Stomach smooth muscle (tissue), 2 donors: ENCODE data around the gene SHROOM1.

Experiments
- H3K27ac ChIP-seq: one replicate; pipeline ENCODE4 v1.7.0; 2013; ENCODE audit warnings: mild to moderate bottlenecking, low read length, inconsistent platforms
- H3K27me3 ChIP-seq, 2 donors: one replicate each; pipeline ENCODE4 v1.7.0; 2013; ENCODE audit warnings: low read length in 2 of 2; ENCODE audit not compliant: insufficient read depth in 2 of 2, control insufficient read depth in 1 of 2
- H3K36me3 ChIP-seq, 2 donors: one replicate each; pipeline ENCODE4 v1.7.0; 2013; ENCODE audit warnings: low read length in 2 of 2; ENCODE audit not compliant: control insufficient read depth in 2 of 2, insufficient read depth in 2 of 2
- H3K4me1 ChIP-seq: one replicate; pipeline ENCODE4 v1.7.0; 2013; ENCODE audit warnings: low read length; ENCODE audit not compliant: control insufficient read depth, insufficient read depth
- H3K4me3 ChIP-seq, 2 donors: one replicate each; pipeline ENCODE4 v1.7.0; 2013; ENCODE audit warnings: low read length in 2 of 2
- H3K9ac ChIP-seq, 2 donors: one replicate each; pipeline ENCODE4 v1.7.0; 2013; ENCODE audit warnings: low read length in 2 of 2, mild to moderate bottlenecking in 1 of 2
- H3K9me3 ChIP-seq, 2 donors: one replicate each; pipeline ENCODE4 v1.7.0; 2013; ENCODE audit warnings: low read length in 2 of 2; ENCODE audit not compliant: control insufficient read depth in 2 of 2
- donor health status: healthy.
- donor health status: Pancreatic carcinoma.

Gene SHROOM1

GRCh38 chr5:132830436-132831094, at the start of gene SHROOM1:
Gene SHROOM1 (minus strand): TSS chr5:132830647. CDS start chr5:132826140, 4,507 bp downstream.
- H3K27ac ChIP-seq, result no peak within 1 kb of the TSS
- no peaks in the 10 kb centered on the region for H3K9me3 ChIP-seq
- H3K27me3 ChIP-seq, result peaks cover 17 to 27% of the 10 kb centered on the region in 2 donors
- peak within 1 kb of the TSS; percentile 66 to 79 for H3K4me3 ChIP-seq
- H3K9ac ChIP-seq, result peak within 1 kb of the TSS; percentile 64 to 66
- no peaks in the 10 kb centered on the region for H3K36me3 ChIP-seq
- H3K4me1 ChIP-seq, result peaks cover 14% of the 10 kb centered on the region

GRCh38 chr5:132877938-132878337, 47.5 kb upstream of the SHROOM1 start:
- Histone ChIP-seq H3K27me3 (no peaks in the 10 kb centered on the region), H3K36me3 (peaks cover 19 to 26% of the 10 kb centered on the region in 2 donors), H3K9me3 (no peaks in the 10 kb centered on the region), H3K27ac (no peak overlapping the region), H3K9ac (no peak overlapping the region), H3K4me1 (peaks cover 4% of the 10 kb centered on the region), H3K4me3 (no peak overlapping the region)

- no peaks in the 10 kb centered on the region for H3K27me3 ChIP-seq
- H3K4me1 ChIP-seq, result peaks cover 5% of the 10 kb centered on the region
- no peaks in the 10 kb centered on the region for H3K9me3 ChIP-seq
- H3K27ac ChIP-seq, result no peak overlapping the region
- peaks cover 20 to 26% of the 10 kb centered on the region in 2 donors for H3K36me3 ChIP-seq
- no peak overlapping the region for H3K9ac ChIP-seq
- H3K4me3 ChIP-seq, result no peak overlapping the region
These were observed 47.0 kb upstream of the SHROOM1 start for GRCh38 chr5:132877466-132877865.

- Histone ChIP-seq H3K4me3 (no peak overlapping the region), H3K9me3 (no peaks in the 10 kb centered on the region), H3K27ac (no peak overlapping the region), H3K27me3 (no peaks in the 10 kb centered on the region), H3K36me3 (peaks cover 23 to 26% of the 10 kb centered on the region in 2 donors), H3K9ac (no peak overlapping the region), H3K4me1 (peaks cover 5% of the 10 kb centered on the region)
These were observed 45.7 kb upstream of the SHROOM1 start for GRCh38 chr5:132876020-132876759.

- H3K27ac ChIP-seq, result no peak overlapping the region
- H3K4me1 ChIP-seq, result peaks cover 5% of the 10 kb centered on the region
- no peaks in the 10 kb centered on the region for H3K27me3 ChIP-seq
- H3K9ac ChIP-seq, result no peak overlapping the region
- H3K4me3 ChIP-seq, result no peak overlapping the region
- H3K9me3 ChIP-seq, result no peaks in the 10 kb centered on the region
- peaks cover 8 to 30% of the 10 kb centered on the region in 2 donors for H3K36me3 ChIP-seq
These were observed 43.5 kb upstream of the SHROOM1 start for GRCh38 chr5:132873930-132874271.

GRCh38 chr5:132873119-132873929, 42.9 kb upstream of the SHROOM1 start, which contains the start of gene LEAP2:
Gene LEAP2 (plus strand): TSS chr5:132873668. CDS start chr5:132873695, 27 bp downstream.
- H3K4me1 ChIP-seq, result peaks cover 5% of the 10 kb centered on the region
- H3K36me3 ChIP-seq, result peaks cover 8 to 31% of the 10 kb centered on the region in 2 donors
- H3K27me3 ChIP-seq, result no peaks in the 10 kb centered on the region
- H3K9ac ChIP-seq, result no peak within 1 kb of the TSS
- no peak within 1 kb of the TSS for H3K4me3 ChIP-seq
- H3K27ac ChIP-seq, result no peak within 1 kb of the TSS
- no peaks in the 10 kb centered on the region for H3K9me3 ChIP-seq

GRCh38 chr5:132872788-132873118, 42.3 kb upstream of the SHROOM1 start:
- no peaks in the 10 kb centered on the region for H3K9me3 ChIP-seq
- no peak overlapping the region for H3K9ac ChIP-seq
- peaks cover 5% of the 10 kb centered on the region for H3K4me1 ChIP-seq
- no peak overlapping the region for H3K4me3 ChIP-seq
- H3K27ac ChIP-seq, result no peak overlapping the region
- peaks cover 8 to 36% of the 10 kb centered on the region in 2 donors for H3K36me3 ChIP-seq
- H3K27me3 ChIP-seq, result no peaks in the 10 kb centered on the region

GRCh38 chr5:132871459-132872284, 41.2 kb upstream of the SHROOM1 start:
- peaks cover 8 to 40% of the 10 kb centered on the region in 2 donors for H3K36me3 ChIP-seq
- no peaks in the 10 kb centered on the region for H3K9me3 ChIP-seq
- no peak overlapping the region for H3K9ac ChIP-seq
- no peak overlapping the region for H3K27ac ChIP-seq
- H3K4me1 ChIP-seq, result peaks cover 16% of the 10 kb centered on the region
- no peaks in the 10 kb centered on the region for H3K27me3 ChIP-seq
- no peak overlapping the region for H3K4me3 ChIP-seq

GRCh38 chr5:132870801-132871200, 40.4 kb upstream of the SHROOM1 start:
- Histone ChIP-seq H3K4me1 (peaks cover 17% of the 10 kb centered on the region), H3K36me3 (peaks cover 8 to 40% of the 10 kb centered on the region in 2 donors), H3K9me3 (no peaks in the 10 kb centered on the region), H3K27me3 (no peaks in the 10 kb centered on the region), H3K9ac (no peak overlapping the region), H3K4me3 (no peak overlapping the region), H3K27ac (no peak overlapping the region)

GRCh38 chr5:132868754-132869153, 38.3 kb upstream of the SHROOM1 start:
- no peaks in the 10 kb centered on the region for H3K27me3 ChIP-seq
- no peak overlapping the region for H3K9ac ChIP-seq
- H3K9me3 ChIP-seq, result no peaks in the 10 kb centered on the region
- H3K36me3 ChIP-seq, result peaks cover 6 to 35% of the 10 kb centered on the region in 2 donors
- no peak overlapping the region for H3K27ac ChIP-seq
- H3K4me3 ChIP-seq, result no peak overlapping the region
- peaks cover 20% of the 10 kb centered on the region for H3K4me1 ChIP-seq
